AG04450 (cell line): ENCODE measurements around the gene PSMG4. TPM values are rescaled to one million over a fixed set of nuclear protein-coding genes. Genes with fewer than 3 reads are reported as not detected.

Experiments used
- CTCF ChIA-PET: fragments of 300-600, 350-600 bp; formaldehyde crosslinking; extraction: SDS; loops from one replicate; lab custom pipeline; 2022; ENCODE audit warnings: antibody characterized with exemption, inconsistent platforms; lab: Charles Lee
- POLR2A ChIA-PET: fragments of 350-600 bp; formaldehyde crosslinking; extraction: SDS; loops from one replicate; lab custom pipeline; 2021; ENCODE audit warnings: antibody characterized with exemption, inconsistent platforms; lab: Yijun Ruan, JAX
- DNase-seq: peaks from one replicate; pipeline ENCODE4 v3.0.0-alpha.2; 2011; ENCODE audit warnings: low read depth, low spot score
- H3K27ac ChIP-seq: one replicate; pipeline ENCODE4 v1.5.1; 2012; ENCODE audit warnings: low read depth, low read length, control low read depth
- H3K27me3 ChIP-seq: one replicate; pipeline ENCODE4 v1.6.0; 2012; ENCODE audit warnings: low read length; ENCODE audit not compliant: control insufficient read depth, insufficient read depth
- H3K4me3 ChIP-seq: 2 replicates; pipeline ENCODE4 v1.5.1; 2011; ENCODE audit warnings: mild to moderate bottlenecking, low read depth, low read length, control low read depth
- H3K9me3 ChIP-seq: 2 replicates; pipeline ENCODE4 v1.5.1; 2012; ENCODE audit warnings: low read length; ENCODE audit not compliant: control insufficient read depth, insufficient read depth
- polyA plus RNA-seq: library from polyadenylated mRNA; depleted of rRNA; stranded (reverse); fragments of >200 nt; gene quantifications from 2 replicates; pipeline ENCODE4 v1.2.3, GENCODE V29; 2011
- TF ChIP-seq, protein P1 (sequence below): IDR thresholded peaks from 2 replicates; pipeline ENCODE4 v1.5.1; 2011; ENCODE audit warnings: low read depth, low read length, control low read depth, inconsistent platforms

Gene PSMG4
- polyA plus RNA-seq, 1 experiment = 15.8 TPM

DNA sequence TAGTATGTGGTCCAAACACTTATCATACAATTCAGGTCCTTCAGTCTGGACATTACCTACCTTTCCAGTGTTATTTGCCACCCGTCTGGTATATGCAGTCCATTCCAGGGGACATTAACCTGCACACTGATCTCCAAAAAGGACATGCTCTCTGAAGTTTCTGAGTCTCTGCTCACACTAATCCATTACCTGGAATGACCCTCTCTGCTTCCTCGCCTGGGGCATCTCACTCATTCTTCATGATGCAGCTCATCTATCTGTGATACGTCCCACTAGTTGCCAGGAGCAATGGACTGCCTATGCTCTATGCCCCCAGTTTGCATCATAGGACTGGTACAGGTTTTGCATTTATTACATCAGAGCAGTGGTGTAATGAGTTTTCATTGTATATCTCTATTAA lies 25.4 kb upstream of the PSMG4 start:
- POLR2A ChIA-PET = interaction anchor here (0.8 kb wide), 1 partner anchor 76 kb away, joined by 3 read pairs; the partner anchor contains the start of gene TUBB2A
- H3K27ac ChIP-seq = no peak overlapping the region
- CTCF ChIA-PET = interaction anchor here (1.4 kb wide), 1 partner anchor 18 kb away, joined by 8 read pairs; no protein-coding TSS in a partner anchor
- DNase-seq = no peak
- peaks cover 74% of the 10 kb centered on the region for H3K27me3 ChIP-seq
- H3K9me3 ChIP-seq = no peaks in the 10 kb centered on the region; the same call in 1 of the 2 replicates
- TF ChIP-seq, protein P1, sequence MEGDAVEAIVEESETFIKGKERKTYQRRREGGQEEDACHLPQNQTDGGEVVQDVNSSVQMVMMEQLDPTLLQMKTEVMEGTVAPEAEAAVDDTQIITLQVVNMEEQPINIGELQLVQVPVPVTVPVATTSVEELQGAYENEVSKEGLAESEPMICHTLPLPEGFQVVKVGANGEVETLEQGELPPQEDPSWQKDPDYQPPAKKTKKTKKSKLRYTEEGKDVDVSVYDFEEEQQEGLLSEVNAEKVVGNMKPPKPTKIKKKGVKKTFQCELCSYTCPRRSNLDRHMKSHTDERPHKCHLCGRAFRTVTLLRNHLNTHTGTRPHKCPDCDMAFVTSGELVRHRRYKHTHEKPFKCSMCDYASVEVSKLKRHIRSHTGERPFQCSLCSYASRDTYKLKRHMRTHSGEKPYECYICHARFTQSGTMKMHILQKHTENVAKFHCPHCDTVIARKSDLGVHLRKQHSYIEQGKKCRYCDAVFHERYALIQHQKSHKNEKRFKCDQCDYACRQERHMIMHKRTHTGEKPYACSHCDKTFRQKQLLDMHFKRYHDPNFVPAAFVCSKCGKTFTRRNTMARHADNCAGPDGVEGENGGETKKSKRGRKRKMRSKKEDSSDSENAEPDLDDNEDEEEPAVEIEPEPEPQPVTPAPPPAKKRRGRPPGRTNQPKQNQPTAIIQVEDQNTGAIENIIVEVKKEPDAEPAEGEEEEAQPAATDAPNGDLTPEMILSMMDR = no peak
- no peak overlapping the region for H3K4me3 ChIP-seq

DNA sequence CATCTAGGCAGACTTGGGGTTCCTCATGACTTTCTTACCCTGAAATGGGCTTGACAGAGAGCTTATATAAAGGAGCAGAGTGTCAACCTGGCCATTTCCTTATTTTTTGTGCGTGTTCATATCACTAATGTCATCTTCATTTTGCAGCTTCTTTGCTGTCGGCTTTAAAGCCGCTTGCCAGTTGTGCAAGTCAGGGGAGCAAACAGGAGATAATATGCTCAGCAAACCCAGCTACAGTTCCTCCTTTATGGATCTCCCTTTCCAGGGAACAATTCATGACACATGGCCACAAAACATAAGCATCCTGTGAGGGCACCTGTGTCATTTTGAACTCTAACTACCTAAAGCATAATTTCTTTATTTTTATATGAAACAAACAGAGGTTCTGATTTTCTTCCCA lies 24.8 kb upstream of the PSMG4 start:
- no peak overlapping the region for H3K4me3 ChIP-seq
- H3K27me3 ChIP-seq = peaks cover 72% of the 10 kb centered on the region
- H3K9me3 ChIP-seq = no peaks in the 10 kb centered on the region; the same call in 1 of the 2 replicates
- H3K27ac ChIP-seq = no peak overlapping the region
- CTCF ChIA-PET = interaction anchor here (0.5 to 1.4 kb wide), 2 partner anchors 18 to 328 kb away, joined by 6 to 8 read pairs; no protein-coding TSS in a partner anchor
- TF ChIP-seq, protein P1 = no peak
- DNase-seq = no peak
- POLR2A ChIA-PET = interaction anchor here (0.8 kb wide), 1 partner anchor 77 kb away, joined by 3 read pairs; the partner anchor contains the start of gene TUBB2A

DNA sequence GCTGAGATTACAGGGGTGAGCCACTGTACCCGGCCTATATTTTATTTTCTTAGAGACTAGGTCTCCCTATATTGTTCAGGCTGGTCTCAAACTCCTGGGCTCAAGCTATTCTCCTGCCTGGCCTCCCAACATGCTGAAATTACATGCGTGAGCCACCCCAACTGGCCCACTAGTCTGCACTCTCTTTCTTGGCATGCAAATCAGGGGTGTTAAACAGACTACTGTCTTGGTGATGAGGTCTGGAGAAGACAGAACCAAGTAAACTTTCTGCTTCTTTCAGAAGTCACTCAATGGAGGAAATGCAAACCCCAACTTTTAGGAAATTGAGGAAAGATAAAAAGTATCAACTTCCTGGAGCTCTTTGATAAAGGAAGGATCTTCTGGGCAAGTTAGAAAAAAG lies 23.3 kb upstream of the PSMG4 start:
- DNase-seq = no peak
- ChIA-PET POLR2A (no interaction called here), CTCF (interaction anchor here (0.8 kb wide), 1 partner anchor 110 kb away, joined by 3 read pairs; no protein-coding TSS in a partner anchor)
- Histone ChIP-seq H3K27ac (no peak overlapping the region), H3K9me3 (no peaks in the 10 kb centered on the region; the same call in 1 of the 2 replicates), H3K4me3 (no peak overlapping the region), H3K27me3 (peaks cover 58% of the 10 kb centered on the region)
- TF ChIP-seq, protein P1 = no peak

DNA sequence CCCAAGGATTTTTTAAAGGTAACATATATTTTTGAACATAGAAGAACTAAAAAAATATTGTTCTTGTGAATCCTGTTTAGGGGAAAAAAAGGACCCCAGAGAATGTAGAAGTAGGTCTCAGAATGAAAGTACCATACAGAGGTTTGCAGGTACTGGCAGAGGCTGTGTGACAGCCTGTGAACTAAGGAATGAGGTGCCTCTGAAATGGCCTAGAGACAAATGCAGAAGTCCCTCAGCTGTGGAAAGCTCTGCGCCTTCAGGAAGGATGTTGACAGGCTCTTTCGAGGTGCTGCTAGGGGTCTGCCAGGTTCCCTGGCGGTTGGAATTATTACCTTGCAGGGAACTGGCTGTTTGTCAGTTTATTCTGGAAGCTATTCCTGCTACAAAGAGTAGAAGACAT lies 22.7 kb upstream of the PSMG4 start:
- Histone ChIP-seq H3K9me3 (no peaks in the 10 kb centered on the region; the same call in 1 of the 2 replicates), H3K27me3 (peaks cover 56% of the 10 kb centered on the region), H3K27ac (no peak overlapping the region), H3K4me3 (no peak overlapping the region)
- POLR2A ChIA-PET = no interaction called here
- no peak for DNase-seq
- TF ChIP-seq, protein P1 = no peak
- CTCF ChIA-PET = interaction anchor here (0.8 to 2.7 kb wide), 2 partner anchors 16 to 110 kb away, joined by 3 to 12 read pairs; no protein-coding TSS in a partner anchor
